ENCODE results near the gene CDC42. TPM values are rescaled to one million over a fixed set of nuclear protein-coding genes. Genes with fewer than 3 reads are reported as not detected.
A peak's percentile ranks its signal among the peaks of the same experiment; 100 is the strongest.

The CDC42 gene
- total and polyA plus RNA-seq, 2 of the 4 experiments (the other 2 are of a cell fraction), result 162 to 609 TPM

GRCh38 chr1:22126531-22126930 is 74.0 kb downstream of the CDC42 start:
- Histone ChIP-seq H3K4me2 (ENCODE audit: low read depth, low read length) (no peak overlapping the region), H2BK5ac (ENCODE audit: low read depth, low read length, poor library complexity, severe bottlenecking) (no peak overlapping the region), H3K27ac (ENCODE audit: insufficient read depth, low read length) (no peak overlapping the region), H3K23ac (ENCODE audit: low read depth, low read length) (no peak overlapping the region), H3K9ac (ENCODE audit: low read depth, low read length) (no peak overlapping the region), H3K79me1 (ENCODE audit: low read depth in 1 of 2, low read length in 2 of 2) (peaks cover 0 to 19% of the 10 kb centered on the region in 2 experiments; a peak in 3 of 4 replicates), H4K5ac (ENCODE audit: low read depth, low read length) (no peak overlapping the region), H4K91ac (ENCODE audit: insufficient read depth, low read depth, low read length) (no peak overlapping the region), H3K9me3 (ENCODE audit: control insufficient read depth, insufficient read depth, low read length) (no peaks in the 10 kb centered on the region), H3K4me1 (ENCODE audit: control insufficient read depth, insufficient read depth, low read length) (peaks cover 4% of the 10 kb centered on the region; the same call in 1 of the 2 replicates), H3K36me3 (ENCODE audit: control insufficient read depth, insufficient read depth, low read length) (peaks cover 1% of the 10 kb centered on the region; the same call in 1 of the 2 replicates), H3K27me3 (ENCODE audit: control insufficient read depth, insufficient read depth, low read length) (no peaks in the 10 kb centered on the region), H3K56ac (ENCODE audit: extremely low read depth, insufficient read depth, low read length) (no peak overlapping the region), H2AK9ac (replicated peaks; ENCODE audit: low read depth, low read length, poor library complexity) (peak overlapping the region; percentile 58), H2AK5ac (ENCODE audit: low read depth, low read length) (no peak overlapping the region), H3K4me3 (ENCODE audit: insufficient read depth, low read depth, low read length) (no peak overlapping the region), H2AFZ (replicated peaks; ENCODE audit: low read length, poor library complexity) (no peak overlapping the region), H2BK120ac (ENCODE audit: low read depth, low read length) (no peak overlapping the region), H2BK15ac (ENCODE audit: low read depth, low read length) (no peak overlapping the region), H4K8ac (ENCODE audit: low read depth in 2 of 2, low read length in 2 of 2) (no peak overlapping the region), H3K18ac (ENCODE audit: low read depth, low read length) (no peak overlapping the region), H3K9me1 (ENCODE audit: insufficient read depth, low read length) (peaks cover 25% of the 10 kb centered on the region; the same call in 1 of the 2 replicates), H3K14ac (replicated peaks; ENCODE audit: low read depth, low read length) (no peak overlapping the region), H2BK20ac (ENCODE audit: low read depth, low read length) (no peak overlapping the region), H4K20me1 (ENCODE audit: insufficient read depth, low read length) (peaks cover 28% of the 10 kb centered on the region), H3K4ac (ENCODE audit: low read depth, low read length) (no peak overlapping the region)
- ChIA-PET POLR2A (ENCODE audit: unreplicated experiment) (no interaction called here), CTCF (no interaction called here)
- TF ChIP-seq FOS (IDR thresholded peaks at IDR 0.05; ENCODE audit: low read depth, low read length), result no peak
- no peak for TF ChIP-seq MXI1 (IDR thresholded peaks at IDR 0.05; ENCODE audit: borderline replicate concordance, low read depth, low read length)
- no peak for TF ChIP-seq SMC3 (IDR thresholded peaks at IDR 0.05; ENCODE audit: low read depth, low read length)
- TF ChIP-seq, protein P1, sequence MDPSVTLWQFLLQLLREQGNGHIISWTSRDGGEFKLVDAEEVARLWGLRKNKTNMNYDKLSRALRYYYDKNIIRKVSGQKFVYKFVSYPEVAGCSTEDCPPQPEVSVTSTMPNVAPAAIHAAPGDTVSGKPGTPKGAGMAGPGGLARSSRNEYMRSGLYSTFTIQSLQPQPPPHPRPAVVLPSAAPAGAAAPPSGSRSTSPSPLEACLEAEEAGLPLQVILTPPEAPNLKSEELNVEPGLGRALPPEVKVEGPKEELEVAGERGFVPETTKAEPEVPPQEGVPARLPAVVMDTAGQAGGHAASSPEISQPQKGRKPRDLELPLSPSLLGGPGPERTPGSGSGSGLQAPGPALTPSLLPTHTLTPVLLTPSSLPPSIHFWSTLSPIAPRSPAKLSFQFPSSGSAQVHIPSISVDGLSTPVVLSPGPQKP (IDR thresholded peaks at IDR 0.05; ENCODE audit: borderline replicate concordance, low read depth, low read length), result no peak
- TF ChIP-seq RFX5 (IDR thresholded peaks at IDR 0.05; ENCODE audit: low read depth, low read length), result no peak
- TF ChIP-seq CHD1 (IDR thresholded peaks at IDR 0.05; ENCODE audit: low read depth, low read length), result no peak
- TF ChIP-seq MAZ (IDR thresholded peaks at IDR 0.05; ENCODE audit: borderline replicate concordance, low read depth, low read length), result no peak
- no peak for TF ChIP-seq CTCF (conservative IDR thresholded peaks at IDR 0.05; ENCODE audit: low read depth, low read length)
- TF ChIP-seq RCOR1 (IDR thresholded peaks at IDR 0.05; ENCODE audit: insufficient replicate concordance, low read length), result no peak
- no peak for TF ChIP-seq MAFK (IDR thresholded peaks at IDR 0.05; ENCODE audit: low read depth, low read length)
- TF ChIP-seq CEBPB (IDR thresholded peaks at IDR 0.05; ENCODE audit: low read depth, low read length), result no peak
- no peak for TF ChIP-seq RAD21 (IDR thresholded peaks at IDR 0.05; ENCODE audit: low read length)
- ATAC-seq (ENCODE audit: low read depth), result no peak
- no TSS peak for BruUV-seq (replicated peaks)
- no peak for DNase-seq
- WGBS, 2 experiments (ENCODE audit: extremely low coverage in 2 of 2, insufficient read length in 1 of 2), result 78% methylated on average over 8 of the region's 12 CpGs; no CpG with 5 or more reads in 1 of the 2 experiments
- dilution Hi-C loops (cut with HindIII; ENCODE audit: low sequenced_read_pairs, unreplicated experiment) (no loop called here), in situ Hi-C loops (cut with MboI; ENCODE audit: low sequenced_read_pairs) (no loop called here), intact Hi-C loops (cut with micrococcal nuclease) (no loop called here)

Data from IMR-90 (cell line).